ENCODE data around the gene CPNE5. TPM values are rescaled to one million over a fixed set of nuclear protein-coding genes. Genes with fewer than 3 reads are reported as not detected.
A peak's percentile ranks its signal among the peaks of the same experiment; 100 is the strongest.
"Not testable (repeated sequence)": the region's sequence is repeated elsewhere in the genome, so short reads cannot be mapped to it uniquely, and the experiment has no call there.

Gene CPNE5
- total RNA-seq, 1 experiment from 2014 or later, result 0.37 TPM

DNA sequence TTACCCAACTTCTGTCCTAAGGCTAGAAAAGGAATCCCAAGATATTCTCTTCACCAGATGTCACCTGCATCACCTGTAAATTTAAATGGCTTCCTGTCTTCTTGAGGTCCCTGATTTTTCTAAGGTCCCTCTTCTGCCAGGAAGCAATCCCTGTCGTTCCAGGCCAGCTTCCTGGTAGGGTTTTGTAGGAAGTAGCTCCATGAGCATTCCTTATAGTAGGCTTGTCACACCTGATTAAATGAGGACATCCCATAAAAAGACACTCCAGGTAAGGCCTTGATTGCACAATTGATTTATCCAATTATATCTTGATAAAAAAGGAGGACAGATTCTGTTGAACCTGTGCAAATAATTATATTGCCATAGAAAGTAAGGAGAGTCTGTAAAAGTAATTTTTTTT is 132.9 kb downstream of the CPNE5 start:
- no peak overlapping the region for H3K4me2 ChIP-seq
- BruUV-seq (replicated peaks), result no TSS peak
- H3K9me3 ChIP-seq (ENCODE audit: insufficient read depth, low read depth), result no peaks in the 10 kb centered on the region
- TF ChIP-seq, protein P1, sequence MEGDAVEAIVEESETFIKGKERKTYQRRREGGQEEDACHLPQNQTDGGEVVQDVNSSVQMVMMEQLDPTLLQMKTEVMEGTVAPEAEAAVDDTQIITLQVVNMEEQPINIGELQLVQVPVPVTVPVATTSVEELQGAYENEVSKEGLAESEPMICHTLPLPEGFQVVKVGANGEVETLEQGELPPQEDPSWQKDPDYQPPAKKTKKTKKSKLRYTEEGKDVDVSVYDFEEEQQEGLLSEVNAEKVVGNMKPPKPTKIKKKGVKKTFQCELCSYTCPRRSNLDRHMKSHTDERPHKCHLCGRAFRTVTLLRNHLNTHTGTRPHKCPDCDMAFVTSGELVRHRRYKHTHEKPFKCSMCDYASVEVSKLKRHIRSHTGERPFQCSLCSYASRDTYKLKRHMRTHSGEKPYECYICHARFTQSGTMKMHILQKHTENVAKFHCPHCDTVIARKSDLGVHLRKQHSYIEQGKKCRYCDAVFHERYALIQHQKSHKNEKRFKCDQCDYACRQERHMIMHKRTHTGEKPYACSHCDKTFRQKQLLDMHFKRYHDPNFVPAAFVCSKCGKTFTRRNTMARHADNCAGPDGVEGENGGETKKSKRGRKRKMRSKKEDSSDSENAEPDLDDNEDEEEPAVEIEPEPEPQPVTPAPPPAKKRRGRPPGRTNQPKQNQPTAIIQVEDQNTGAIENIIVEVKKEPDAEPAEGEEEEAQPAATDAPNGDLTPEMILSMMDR (conservative IDR thresholded peaks at IDR 0.05), result no peak
- no peak for TF ChIP-seq EZH2 (IDR thresholded peaks at IDR 0.05; ENCODE audit: low read depth)
- no peaks in the 10 kb centered on the region for H3K9me2 ChIP-seq (ENCODE audit: insufficient read depth)
- H3K27me3 ChIP-seq (ENCODE audit: insufficient read depth, low read depth), result no peaks in the 10 kb centered on the region
- intact Hi-C loops (cut with micrococcal nuclease; ENCODE audit: unreplicated experiment), result no loop called here
- CTCF ChIA-PET, result interaction anchor here (0.5 kb wide), 1 partner anchor 91 kb away, joined by 5 read pairs; no protein-coding TSS in a partner anchor
- H3K4me1 ChIP-seq (replicated peaks; ENCODE audit: insufficient read depth), result peaks cover 6% of the 10 kb centered on the region
- H3F3A ChIP-seq (ENCODE audit: insufficient read depth, low read depth), result peaks cover 7% of the 10 kb centered on the region; the same call in 1 of the 2 replicates
- H3K27ac ChIP-seq, result no peak overlapping the region
- no peaks in the 10 kb centered on the region for H3K79me2 ChIP-seq (ENCODE audit: low read depth)
- H4K20me1 ChIP-seq (ENCODE audit: insufficient read depth), result no peaks in the 10 kb centered on the region
- no peak overlapping the region for H2AFZ ChIP-seq
- POLR2A ChIA-PET (ENCODE audit: unreplicated experiment), result no interaction called here
- no peak overlapping the region for H3K4me3 ChIP-seq
- peak in 1 of 2 experiments; percentile 10 for DNase-seq
- no peaks in the 10 kb centered on the region for H3K36me3 ChIP-seq (ENCODE audit: low read depth)

DNA sequence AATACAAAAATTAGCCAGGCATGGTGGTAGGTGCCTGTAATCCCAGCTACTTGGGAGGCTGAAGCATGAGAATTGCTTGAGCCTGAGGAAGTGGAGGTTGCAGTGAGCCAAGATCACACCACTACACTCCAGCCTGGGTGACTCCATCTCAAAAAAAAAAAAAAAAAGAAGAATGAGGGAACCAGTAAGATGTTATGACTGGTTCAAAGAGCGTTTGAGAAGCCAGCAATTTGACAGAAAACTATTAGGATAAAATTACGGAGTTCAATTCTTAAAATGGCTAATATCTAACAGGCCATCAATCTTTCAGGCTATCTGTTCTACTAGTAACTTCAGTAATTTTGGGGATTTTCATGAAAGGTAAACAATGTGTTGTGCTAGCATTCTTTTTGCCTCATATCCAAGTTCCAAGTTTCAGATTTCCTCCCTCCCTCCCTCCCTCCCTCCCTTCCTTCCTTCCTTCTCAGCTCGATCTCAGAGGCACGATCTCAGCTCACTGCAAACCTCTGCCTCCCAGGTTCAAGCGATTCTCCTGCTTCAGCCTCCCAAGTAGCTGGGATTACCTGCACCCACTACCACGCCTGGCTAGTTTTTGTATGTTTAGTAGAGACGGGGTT is 134.2 kb downstream of the CPNE5 start:
- H3K27ac ChIP-seq; H3K4me3 ChIP-seq; CTCF ChIA-PET; H3K27me3 ChIP-seq (ENCODE audit: insufficient read depth, low read depth); H2AFZ ChIP-seq; H3K36me3 ChIP-seq (ENCODE audit: low read depth); H3K4me2 ChIP-seq; DNase-seq; H4K20me1 ChIP-seq (ENCODE audit: insufficient read depth); H3K9me3 ChIP-seq (ENCODE audit: insufficient read depth, low read depth); intact Hi-C loops (cut with micrococcal nuclease; ENCODE audit: unreplicated experiment); BruUV-seq (replicated peaks); H3K79me2 ChIP-seq (ENCODE audit: low read depth); POLR2A ChIA-PET (ENCODE audit: unreplicated experiment); H3K9me2 ChIP-seq (ENCODE audit: insufficient read depth); H3F3A ChIP-seq (ENCODE audit: insufficient read depth, low read depth): not testable (repeated sequence)
- peaks cover 12% of the 10 kb centered on the region for H3K4me1 ChIP-seq (replicated peaks; ENCODE audit: insufficient read depth)

DNA sequence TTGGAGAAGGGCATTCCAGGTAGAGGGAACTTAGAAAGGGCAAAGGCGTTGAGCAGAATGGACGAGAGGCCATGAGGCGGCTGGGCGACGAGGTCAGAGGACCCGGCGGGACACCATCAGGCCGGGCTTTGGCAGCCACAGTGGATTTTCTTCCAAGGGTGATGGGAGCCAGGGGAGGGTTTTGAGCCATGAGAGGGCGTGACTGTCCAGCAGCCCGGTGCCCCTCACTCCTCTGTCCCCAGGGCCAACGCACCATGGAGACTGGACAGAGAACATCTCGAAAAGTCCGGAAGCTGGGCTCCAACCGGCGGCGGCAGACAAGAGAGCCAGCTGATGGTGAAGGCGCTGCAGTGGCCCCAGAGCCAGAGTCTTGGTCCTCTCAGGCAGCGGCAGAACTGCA is 135.3 kb downstream of the CPNE5 start:
- H3K27me3 ChIP-seq (ENCODE audit: insufficient read depth, low read depth), result no peaks in the 10 kb centered on the region
- DNase-seq, result peak in 1 of 2 experiments; percentile 9
- H3K9me3 ChIP-seq (ENCODE audit: insufficient read depth, low read depth), result no peaks in the 10 kb centered on the region
- no peak overlapping the region for H3K27ac ChIP-seq
- H4K20me1 ChIP-seq (ENCODE audit: insufficient read depth), result no peaks in the 10 kb centered on the region
- no peak overlapping the region for H2AFZ ChIP-seq
- ChIA-PET POLR2A (ENCODE audit: unreplicated experiment) (no interaction called here), CTCF (no interaction called here)
- no peaks in the 10 kb centered on the region for H3K9me2 ChIP-seq (ENCODE audit: insufficient read depth)
- no peaks in the 10 kb centered on the region; the same call in 1 of the 2 replicates for H3F3A ChIP-seq (ENCODE audit: insufficient read depth, low read depth)
- BruUV-seq (replicated peaks), result no TSS peak
- no peak overlapping the region for H3K4me3 ChIP-seq
- no peaks in the 10 kb centered on the region for H3K79me2 ChIP-seq (ENCODE audit: low read depth)
- peaks cover 12% of the 10 kb centered on the region for H3K4me1 ChIP-seq (replicated peaks; ENCODE audit: insufficient read depth)
- no peaks in the 10 kb centered on the region for H3K36me3 ChIP-seq (ENCODE audit: low read depth)
- TF ChIP-seq, protein P1 (conservative IDR thresholded peaks at IDR 0.05), result no peak
- TF ChIP-seq EZH2 (IDR thresholded peaks at IDR 0.05; ENCODE audit: low read depth), result no peak
- intact Hi-C loops (cut with micrococcal nuclease; ENCODE audit: unreplicated experiment), result no loop called here
- no peak overlapping the region for H3K4me2 ChIP-seq

DNA sequence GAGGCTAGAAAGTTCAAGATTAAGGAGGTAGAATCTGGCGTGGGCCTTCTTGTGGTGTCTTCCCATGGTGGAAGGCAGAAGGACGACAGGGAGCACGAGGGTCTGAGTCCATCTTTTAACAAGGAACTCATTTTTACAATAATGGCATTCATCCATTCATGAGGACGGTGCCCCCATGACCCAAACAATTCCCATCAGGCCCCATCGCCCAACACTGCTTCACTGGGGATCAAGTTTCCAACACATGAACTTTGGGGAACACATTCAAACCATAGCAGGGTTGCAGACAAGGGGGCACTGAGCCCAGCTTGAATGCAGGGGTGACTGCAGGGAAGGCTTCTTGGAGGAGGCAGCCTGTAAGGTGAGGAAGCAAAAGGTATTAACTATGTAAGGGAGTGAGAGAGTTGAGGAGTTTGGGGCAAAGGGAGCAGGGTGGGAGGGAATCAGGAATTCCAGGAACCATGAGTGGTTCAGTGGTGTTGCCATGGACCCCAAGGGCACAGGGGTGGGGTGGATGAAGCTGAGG is 136.1 kb downstream of the CPNE5 start:
- no peaks in the 10 kb centered on the region for H3K36me3 ChIP-seq (ENCODE audit: low read depth)
- intact Hi-C loops (cut with micrococcal nuclease; ENCODE audit: unreplicated experiment), result no loop called here
- H3K9me2 ChIP-seq (ENCODE audit: insufficient read depth), result no peaks in the 10 kb centered on the region
- peaks cover 12% of the 10 kb centered on the region for H3K4me1 ChIP-seq (replicated peaks; ENCODE audit: insufficient read depth)
- no peak overlapping the region for H3K4me3 ChIP-seq
- no TSS peak for BruUV-seq (replicated peaks)
- no peak for TF ChIP-seq EZH2 (IDR thresholded peaks at IDR 0.05; ENCODE audit: low read depth)
- TF ChIP-seq, protein P1 (conservative IDR thresholded peaks at IDR 0.05), result no peak
- H3K4me2 ChIP-seq, result no peak overlapping the region
- H4K20me1 ChIP-seq (ENCODE audit: insufficient read depth), result no peaks in the 10 kb centered on the region
- H2AFZ ChIP-seq, result no peak overlapping the region
- no peaks in the 10 kb centered on the region for H3K9me3 ChIP-seq (ENCODE audit: insufficient read depth, low read depth)
- CTCF ChIA-PET, result no interaction called here
- H3F3A ChIP-seq (ENCODE audit: insufficient read depth, low read depth), result no peaks in the 10 kb centered on the region; the same call in 1 of the 2 replicates
- H3K27me3 ChIP-seq (ENCODE audit: insufficient read depth, low read depth), result no peaks in the 10 kb centered on the region
- POLR2A ChIA-PET (ENCODE audit: unreplicated experiment), result no interaction called here
- H3K27ac ChIP-seq, result no peak overlapping the region
- H3K79me2 ChIP-seq (ENCODE audit: low read depth), result no peaks in the 10 kb centered on the region
- no peak for DNase-seq

Data from PC-9 (cell line).